Measurements from ENCODE around the gene CTSW. TPM values are rescaled to one million over a fixed set of nuclear protein-coding genes. Genes with fewer than 3 reads are reported as not detected.
A peak's percentile ranks its signal among the peaks of the same experiment; 100 is the strongest.

Gene CTSW
- total and polyA plus RNA-seq, 5 experiments from 2014 or later: 52.1 to 495 (median 255) TPM

- POLR2A ChIA-PET: interaction anchor here (0.6 to 16.8 kb wide), 19 partner anchors 9 to 231 kb away, joined by 3 to 405 read pairs (median 5); partner anchors contain the start of genes AP5B1, BANF1, CFL1 and CTSW
- H3K27me3 Mint-ChIP-seq: no peaks in the 10 kb centered on the region
- DNase-seq (no peak), ATAC-seq (no peak)
- peak overlapping the region; percentile 60 to 90 (median 83) for H3K27ac Mint-ChIP-seq
- peaks cover 25 to 84% (median 70%) of the 10 kb centered on the region in 4 donors for H3K4me1 Mint-ChIP-seq
- H3K9me3 Mint-ChIP-seq: no peaks in the 10 kb centered on the region
- H3K4me3 Mint-ChIP-seq: peak overlapping the region in 5 of 10 donors; percentile 16 to 79 (median 23)
- peaks cover 0 to 33% (median 2%) of the 10 kb centered on the region in 3 donors for H3K36me3 Mint-ChIP-seq
These were observed 4.4 kb downstream of the CTSW start for GRCh38 chr11:65883786-65884715.

GRCh38 chr11:65884716-65885092, 5.1 kb downstream of the CTSW start:
- H3K4me1 Mint-ChIP-seq: peaks cover 29 to 84% (median 70%) of the 10 kb centered on the region in 4 donors
- H3K27ac Mint-ChIP-seq: peak overlapping the region; percentile 51 to 90 (median 77)
- POLR2A ChIA-PET: interaction anchor here (0.6 to 16.8 kb wide), 19 partner anchors 9 to 428 kb away, joined by 3 to 405 read pairs (median 5); partner anchors contain the start of genes AP5B1, BANF1, CFL1 and CTSW
- ATAC-seq (peak; percentile 48 to 52), DNase-seq (peak; percentile 69 to 86 (median 81))
- peak overlapping the region in 6 of 10 donors; percentile 16 to 79 (median 32) for H3K4me3 Mint-ChIP-seq
- no peaks in the 10 kb centered on the region for H3K27me3 Mint-ChIP-seq
- peaks cover 0 to 33% (median 2%) of the 10 kb centered on the region in 3 donors for H3K36me3 Mint-ChIP-seq
- no peaks in the 10 kb centered on the region for H3K9me3 Mint-ChIP-seq

DNA sequence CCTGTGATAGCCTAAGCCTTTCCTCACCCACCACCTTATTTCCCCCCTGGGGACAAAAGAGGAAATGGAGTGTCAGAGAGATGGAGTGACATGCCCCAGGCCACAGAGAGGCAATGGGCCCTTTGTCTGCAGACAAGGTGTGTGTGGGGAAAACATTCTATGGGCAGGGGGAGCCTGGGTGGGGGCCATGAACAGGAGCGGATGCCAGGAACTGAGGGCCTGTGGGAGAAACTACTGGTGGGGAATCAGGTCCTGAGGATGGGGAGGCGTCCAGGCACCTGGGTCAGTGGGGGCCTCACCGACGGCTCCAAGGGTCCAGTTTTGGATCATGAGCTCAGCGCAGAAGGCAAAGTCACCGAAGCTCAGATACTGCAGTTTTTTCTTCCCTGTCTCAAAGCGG, 5.6 kb downstream of the CTSW start:
- H3K4me1 Mint-ChIP-seq: peaks cover 34 to 84% (median 71%) of the 10 kb centered on the region in 4 donors
- H3K27ac Mint-ChIP-seq: peak overlapping the region in 6 of 10 donors; percentile 50 to 90 (median 66)
- H3K4me3 Mint-ChIP-seq: peak overlapping the region in 1 of 10 donors; percentile 45
- no peaks in the 10 kb centered on the region for H3K27me3 Mint-ChIP-seq
- ATAC-seq: no peak
- POLR2A ChIA-PET: interaction anchor here (0.6 to 16.8 kb wide), 16 partner anchors 10 to 1720 kb away, joined by 3 to 405 read pairs (median 6); partner anchors contain the start of genes AP5B1, CFL1, CTSW and EFEMP2
- peaks cover 0 to 33% (median 2%) of the 10 kb centered on the region in 3 donors for H3K36me3 Mint-ChIP-seq
- no peak for DNase-seq
- H3K9me3 Mint-ChIP-seq: no peaks in the 10 kb centered on the region

DNA sequence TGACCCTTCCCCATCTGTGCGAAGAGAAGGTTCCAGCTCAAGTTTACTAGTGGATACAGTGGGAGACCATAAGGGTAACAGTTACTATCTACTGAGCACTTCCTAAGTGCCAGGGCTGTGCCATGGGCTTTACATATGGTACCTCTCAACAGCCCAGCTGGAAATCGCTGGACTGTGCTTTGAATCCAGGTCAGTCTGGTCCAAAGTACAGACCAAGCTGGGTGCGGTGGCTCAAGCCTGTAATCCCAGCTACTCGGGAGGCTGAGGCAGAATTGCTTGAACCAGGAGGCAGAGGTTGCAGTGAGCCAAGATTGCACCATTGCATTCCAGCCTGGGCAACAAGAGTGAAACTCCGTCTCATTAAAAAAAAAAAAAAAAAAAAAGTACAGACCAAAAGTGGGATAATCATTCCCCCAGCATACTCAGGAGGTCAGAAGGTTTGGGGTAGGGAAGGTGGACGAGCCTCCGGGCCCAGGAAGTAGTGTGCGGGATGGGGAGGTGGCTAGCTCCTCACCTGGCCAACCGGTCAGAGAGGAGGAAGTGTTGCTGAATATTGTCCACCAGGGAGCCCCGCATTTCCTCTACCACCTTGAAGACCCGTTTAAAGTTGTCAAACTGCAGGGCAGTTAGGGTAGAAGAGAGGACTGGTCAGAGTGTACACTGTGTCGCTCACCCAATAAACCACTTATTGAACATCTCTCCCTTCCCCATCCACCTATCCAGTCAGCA, 6.3 kb downstream of the CTSW start:
- no peaks in the 10 kb centered on the region for H3K27me3 Mint-ChIP-seq
- H3K9me3 Mint-ChIP-seq: no peaks in the 10 kb centered on the region
- ATAC-seq (no peak), DNase-seq (no peak)
- POLR2A ChIA-PET: interaction anchor here (0.6 to 16.8 kb wide), 14 partner anchors 11 to 1720 kb away, joined by 3 to 405 read pairs (median 8); partner anchors contain the start of genes C11orf68, CFL1, CTSW and DRAP1
- peaks cover 0 to 33% (median 2%) of the 10 kb centered on the region in 3 donors for H3K36me3 Mint-ChIP-seq
- H3K27ac Mint-ChIP-seq: peak overlapping the region in 5 of 10 donors; percentile 59 to 100 (median 94)
- H3K4me3 Mint-ChIP-seq: peak overlapping the region in 7 of 10 donors; percentile 29 to 96 (median 89)
- peaks cover 29 to 78% (median 66%) of the 10 kb centered on the region in 4 donors for H3K4me1 Mint-ChIP-seq

GRCh38 chr11:65886826-65887722, 7.4 kb downstream of the CTSW start:
- DNase-seq (no peak), ATAC-seq (no peak)
- Mint-ChIP-seq H3K27me3 (no peaks in the 10 kb centered on the region), H3K4me1 (peaks cover 30 to 72% (median 63%) of the 10 kb centered on the region in 4 donors), H3K4me3 (peak overlapping the region; percentile 87 to 96 (median 90)), H3K27ac (peak overlapping the region; percentile 94 to 100 (median 99)), H3K9me3 (no peaks in the 10 kb centered on the region), H3K36me3 (peaks cover 0 to 30% (median 2%) of the 10 kb centered on the region in 3 donors)
- POLR2A ChIA-PET: interaction anchor here (0.6 to 16.8 kb wide), 15 partner anchors 12 to 1015 kb away, joined by 3 to 405 read pairs (median 5); partner anchors contain the start of genes C11orf68, CFL1, CTSW and DRAP1

DNA sequence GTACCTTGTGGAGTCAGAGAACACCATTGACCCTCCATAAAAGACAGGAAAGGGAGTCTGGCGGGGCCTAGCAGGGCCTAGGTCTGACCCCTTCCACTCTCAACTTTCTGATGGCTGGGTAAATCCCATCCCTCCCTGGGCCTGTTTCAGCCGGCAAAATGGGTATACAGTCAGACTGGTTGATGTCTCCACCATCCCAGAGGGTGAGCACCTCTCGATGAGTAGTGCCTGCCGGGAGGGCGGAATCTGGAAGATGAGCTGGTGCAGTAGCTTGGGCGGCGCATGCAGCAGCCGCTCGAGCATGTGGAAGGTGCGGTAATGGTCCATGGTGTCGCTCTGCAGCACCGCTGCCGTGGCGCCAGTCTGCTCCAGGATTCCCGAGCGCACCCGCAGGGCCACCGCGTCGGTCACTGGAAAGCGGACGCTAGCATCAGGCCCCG, 8.1 kb downstream of the CTSW start:
- H3K9me3 Mint-ChIP-seq: no peaks in the 10 kb centered on the region
- DNase-seq (peak in 2 of 10 donors; percentile 9 to 22), ATAC-seq (no peak)
- POLR2A ChIA-PET: interaction anchor here (0.7 to 16.8 kb wide), 21 partner anchors 13 to 1016 kb away, joined by 3 to 405 read pairs (median 5); partner anchors contain the start of genes BANF1, C11orf68, CFL1 and CTSW
- peak overlapping the region; percentile 87 to 96 (median 90) for H3K4me3 Mint-ChIP-seq
- H3K27me3 Mint-ChIP-seq: no peaks in the 10 kb centered on the region
- peaks cover 0 to 28% (median 0%) of the 10 kb centered on the region in 3 donors for H3K36me3 Mint-ChIP-seq
- H3K4me1 Mint-ChIP-seq: peaks cover 37 to 74% (median 67%) of the 10 kb centered on the region in 4 donors
- peak overlapping the region; percentile 94 to 100 (median 99) for H3K27ac Mint-ChIP-seq

DNA sequence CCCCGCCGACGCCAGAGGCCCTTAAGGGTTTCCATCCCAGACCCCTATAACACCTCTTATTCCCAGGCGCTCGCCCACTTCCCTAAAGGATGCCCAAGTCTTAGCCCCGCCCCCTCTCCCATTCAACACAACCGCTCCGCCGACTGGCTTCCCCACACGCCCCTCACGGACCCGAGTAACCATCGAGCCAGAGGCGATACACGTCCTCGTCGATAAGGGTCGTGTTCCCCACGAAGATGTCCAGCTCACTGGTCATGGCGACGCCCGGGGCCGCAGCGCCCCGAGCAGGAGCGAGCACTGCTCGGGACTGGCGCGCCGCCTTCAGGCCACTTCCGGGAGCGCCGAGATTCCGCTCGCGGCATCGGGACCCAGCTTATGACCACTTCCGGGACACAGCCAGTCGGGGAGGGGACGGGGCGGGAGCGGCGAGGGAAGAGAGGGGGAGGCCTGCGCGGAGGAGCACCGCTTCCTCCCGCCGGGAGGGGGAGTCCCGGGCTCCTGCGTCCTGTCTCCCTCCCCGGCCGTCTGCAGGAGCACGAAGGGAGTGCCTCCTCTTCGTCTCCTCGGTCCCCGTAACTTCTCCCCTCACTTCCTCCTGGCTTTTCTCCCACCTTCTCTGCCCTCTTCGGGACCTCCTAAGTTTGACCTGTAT, 8.7 kb downstream of the CTSW start, which contains the start of gene FIBP:
TSS of gene FIBP (minus strand) at position 309 of the 652 bp plus-strand sequence. CDS start at position 256, 53 bp downstream.
- peak within 1 kb of the TSS; percentile 87 to 96 (median 90) for H3K4me3 Mint-ChIP-seq
- POLR2A ChIA-PET: interaction anchor here (0.8 to 16.8 kb wide), 22 partner anchors 12 to 324 kb away, joined by 3 to 405 read pairs (median 6); partner anchors contain the start of genes BANF1, C11orf68, CFL1 and CTSW
- peak; percentile 85 to 98 (median 91) for DNase-seq

GRCh38 chr11:65890324-65891218, 10.9 kb downstream of the CTSW start, which contains the start of gene CCDC85B:
Gene CCDC85B, plus strand, starts transcription at chr11:65890673. Its CDS starts 111 bp downstream, at chr11:65890784.
- H3K9me3 Mint-ChIP-seq: no peaks in the 10 kb centered on the region
- peak within 1 kb of the TSS; percentile 94 to 100 (median 99) for H3K27ac Mint-ChIP-seq
- DNase-seq: peak; percentile 96 to 99 (median 99)
- POLR2A ChIA-PET: interaction anchor here (0.5 to 16.8 kb wide), 34 partner anchors 10 to 1964 kb away, joined by 3 to 405 read pairs (median 7); partner anchors contain the start of genes AP5B1, BANF1, C11orf68 and CD248
- H3K36me3 Mint-ChIP-seq: peaks cover 0 to 8% (median 0%) of the 10 kb centered on the region in 3 donors
- ATAC-seq: peak; percentile 69 to 73
- no peaks in the 10 kb centered on the region for H3K27me3 Mint-ChIP-seq
- H3K4me1 Mint-ChIP-seq: peaks cover 34 to 77% (median 68%) of the 10 kb centered on the region in 4 donors
- H3K4me3 Mint-ChIP-seq: peak within 1 kb of the TSS; percentile 87 to 96 (median 90)

More for the DNA sequence above, 8.7 kb downstream of the CTSW start, which contains the start of gene FIBP:
- Mint-ChIP-seq H3K27me3 (no peaks in the 10 kb centered on the region), H3K9me3 (no peaks in the 10 kb centered on the region), H3K36me3 (peaks cover 0 to 26% (median 0%) of the 10 kb centered on the region in 3 donors), H3K4me1 (peaks cover 38 to 79% (median 72%) of the 10 kb centered on the region in 4 donors), H3K27ac (peak within 1 kb of the TSS; percentile 94 to 100 (median 99))
- peak; percentile 50 to 57 for ATAC-seq

All from naive thymus-derived CD8-positive, alpha-beta T cell (primary cell).